Right lobe of liver (tissue), 6 donors: ENCODE measurements around the gene TNFRSF12A. TPM values are rescaled to one million over a fixed set of nuclear protein-coding genes. Genes with fewer than 3 reads are reported as not detected.

ENCODE experiments used
- ATAC-seq, 4 donors: fragments of 200-7000 bp; cut with Tn5 transposase; one replicate each; pipeline ENCODE4 v1.9.1; 2020; ENCODE audit warnings: mild to moderate bottlenecking in 4 of 4, moderate library complexity in 4 of 4
- DNase-seq, 3 donors: peaks; one replicate each; pipeline ENCODE4 v3.0.0-alpha.2; 2020
- H3K27ac ChIP-seq, 3 donors: fragments of 200-600 bp; one replicate each; pipeline ENCODE4 v1.8.0; 2022
- H3K27me3 ChIP-seq, 2 donors: fragments of 200-600 bp; one replicate each; pipeline ENCODE4 v1.8.0; 2022
- H3K36me3 ChIP-seq, 4 donors: fragments of 200-600 bp; sonication (generic) in 1 of 4; one replicate each; pipeline versions ENCODE4 v1.5.1 to v1.8.0; 2017 to 2022; ENCODE audit warnings: control low read depth in 1 of 4
- H3K4me1 ChIP-seq, 4 donors: fragments of 200-600 bp; sonication (generic) in 1 of 4; one replicate each; pipeline versions ENCODE4 v1.5.1 to v1.8.0; 2017 to 2022; ENCODE audit warnings: control low read depth in 1 of 4
- H3K4me3 ChIP-seq, 3 donors: fragments of 200-600 bp; one replicate each; pipeline ENCODE4 v1.8.0; 2022
- H3K9me3 ChIP-seq, 4 donors: fragments of 200-600 bp; sonication (generic) in 1 of 4; one replicate each; pipeline versions ENCODE4 v1.5.1 to v1.8.0; 2017 to 2022; ENCODE audit warnings: control low read depth in 1 of 4
- POLR2A ChIP-seq: fragments of 450-650 bp; IDR thresholded peaks from one replicate; pipeline ENCODE4 v1.6.1; 2017; ENCODE audit warnings: antibody characterized with exemption, mild to moderate bottlenecking
- WGBS: methylation state at CpG from one replicate; pipeline ENCODE4 v1.1.6; 2018; ENCODE audit warnings: low coverage, low lambda C conversion rate; ENCODE audit not compliant: insufficient coverage; ENCODE audit errors: missing lambda C conversion rate; 5-methylcytosine and 5-hydroxymethylcytosine counted together
- intact Hi-C, 2 donors: fragments of 100-400 bp; cut with DNase I; formaldehyde crosslinking; loops; one replicate each; pipeline versions ENCODE4 v1.11.2 to v1.14.1; 2022
- total RNA-seq, 6 experiments: library from RNA; depleted of rRNA in 2 of 6; stranded (reverse); fragments of >200 nt in 2 of 6; fragmentation: NEBNext Ultra II Directional in 3 of 6; extraction: Animal tissue kit (Norgen Biotek cat#: 25700) in 3 of 6; gene quantifications; one replicate each; pipeline versions ENCODE4 v1.1.0 to v1.2.4, GENCODE V29; 2016 to 2023
- TF ChIP-seq, protein P1 (sequence below), 4 donors: fragments of 200-600 bp in 3 of 4; fragments of 450-650 bp in 1 of 4; IDR thresholded peaks; one replicate each; pipeline versions ENCODE4 v1.5.1 to v1.8.0; 2016 to 2022; ENCODE audit warnings: antibody characterized with exemption in 4 of 4, mild to moderate bottlenecking in 2 of 4
- donor health status: DM: no; HTN: yes; CAD: no.
- donor health status: DM: no; HTN: no; CAD: no.
- donor health status: DM: no; HTN: no; CAD: no.
- donor health status: DM: no; HTN: yes; CAD: no.
- donor health status: DM: no; HTN: yes; CAD: no.

The TNFRSF12A gene
- total RNA-seq, 6 experiments from 2014 or later = 5.2 to 284 (median 69.4) TPM

DNA sequence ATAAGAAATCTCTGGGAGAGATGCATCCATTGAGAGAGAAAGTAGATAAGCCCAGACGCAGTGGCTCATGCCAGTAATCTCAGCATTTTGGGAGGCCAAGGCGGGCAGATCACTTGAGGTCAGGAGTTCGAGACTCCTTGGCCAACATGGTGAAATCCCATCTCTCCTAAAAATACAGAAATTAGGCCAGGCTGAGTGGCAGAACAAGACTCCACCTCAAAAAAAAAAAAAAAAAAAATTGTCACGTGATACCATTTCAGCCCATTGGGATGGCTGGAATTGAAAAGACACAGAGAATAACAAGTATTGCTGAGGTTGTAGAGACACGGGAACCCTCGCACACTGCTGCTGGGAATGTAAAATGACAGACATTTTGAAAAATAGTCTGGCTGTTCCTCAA, 42.4 kb downstream of the TNFRSF12A start:
- intact Hi-C loops = no loop called here
- ATAC-seq (no peak), DNase-seq (peak in 1 of 3 donors; percentile 12)
- H3K4me1 ChIP-seq = peaks cover 0 to 28% (median 6%) of the 10 kb centered on the region in 4 donors
- no peaks in the 10 kb centered on the region for H3K27me3 ChIP-seq
- 84% methylated on average over 3 of the region's 6 CpGs for WGBS
- H3K9me3 ChIP-seq = no peaks in the 10 kb centered on the region
- no peak overlapping the region for H3K4me3 ChIP-seq
- H3K36me3 ChIP-seq = peaks cover 0 to 3% (median 0%) of the 10 kb centered on the region in 4 donors
- no peak for TF ChIP-seq POLR2A
- TF ChIP-seq, protein P1, sequence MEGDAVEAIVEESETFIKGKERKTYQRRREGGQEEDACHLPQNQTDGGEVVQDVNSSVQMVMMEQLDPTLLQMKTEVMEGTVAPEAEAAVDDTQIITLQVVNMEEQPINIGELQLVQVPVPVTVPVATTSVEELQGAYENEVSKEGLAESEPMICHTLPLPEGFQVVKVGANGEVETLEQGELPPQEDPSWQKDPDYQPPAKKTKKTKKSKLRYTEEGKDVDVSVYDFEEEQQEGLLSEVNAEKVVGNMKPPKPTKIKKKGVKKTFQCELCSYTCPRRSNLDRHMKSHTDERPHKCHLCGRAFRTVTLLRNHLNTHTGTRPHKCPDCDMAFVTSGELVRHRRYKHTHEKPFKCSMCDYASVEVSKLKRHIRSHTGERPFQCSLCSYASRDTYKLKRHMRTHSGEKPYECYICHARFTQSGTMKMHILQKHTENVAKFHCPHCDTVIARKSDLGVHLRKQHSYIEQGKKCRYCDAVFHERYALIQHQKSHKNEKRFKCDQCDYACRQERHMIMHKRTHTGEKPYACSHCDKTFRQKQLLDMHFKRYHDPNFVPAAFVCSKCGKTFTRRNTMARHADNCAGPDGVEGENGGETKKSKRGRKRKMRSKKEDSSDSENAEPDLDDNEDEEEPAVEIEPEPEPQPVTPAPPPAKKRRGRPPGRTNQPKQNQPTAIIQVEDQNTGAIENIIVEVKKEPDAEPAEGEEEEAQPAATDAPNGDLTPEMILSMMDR (IDR thresholded peaks at IDR 0.05) = no peak
- no peak overlapping the region for H3K27ac ChIP-seq

DNA sequence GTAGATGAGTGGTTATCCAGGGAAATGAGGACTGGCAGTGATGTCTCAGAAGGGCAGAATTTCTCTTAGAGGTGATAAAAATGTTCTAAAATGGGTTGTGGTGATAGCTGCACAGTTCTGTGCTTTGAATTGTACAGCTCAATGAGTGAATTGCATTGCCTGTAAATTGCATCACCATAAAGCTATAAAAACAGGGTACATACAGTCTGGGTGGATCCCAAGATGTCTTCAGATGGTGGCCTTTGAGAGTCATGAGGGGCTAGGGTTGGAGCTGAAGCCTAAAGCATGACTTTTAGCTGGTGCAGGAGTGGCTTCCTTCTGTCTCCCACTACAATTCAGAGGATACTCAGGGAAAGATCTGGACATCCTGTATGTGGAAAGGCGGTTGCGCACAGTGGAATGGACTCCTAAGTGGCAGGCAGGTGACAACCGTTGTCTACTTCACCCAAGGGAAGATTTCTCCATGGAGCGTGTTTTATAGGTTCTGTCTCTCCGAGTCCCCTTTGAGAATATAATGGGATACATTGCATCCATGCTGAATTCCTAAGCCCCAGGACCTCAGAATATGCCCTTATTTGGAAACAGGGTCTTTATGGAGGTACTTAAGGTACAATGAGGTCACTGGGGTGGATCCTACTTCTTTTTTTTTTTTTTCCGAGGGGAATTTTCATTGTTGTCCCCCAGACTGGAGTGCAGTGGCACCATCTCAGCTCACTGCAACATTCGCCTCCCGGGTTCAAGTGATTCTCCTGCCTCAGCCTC, 43.6 kb downstream of the TNFRSF12A start:
- WGBS = 85% methylated on average over 5 of the region's 8 CpGs
- ATAC-seq = no peak
- no peak for DNase-seq

DNA sequence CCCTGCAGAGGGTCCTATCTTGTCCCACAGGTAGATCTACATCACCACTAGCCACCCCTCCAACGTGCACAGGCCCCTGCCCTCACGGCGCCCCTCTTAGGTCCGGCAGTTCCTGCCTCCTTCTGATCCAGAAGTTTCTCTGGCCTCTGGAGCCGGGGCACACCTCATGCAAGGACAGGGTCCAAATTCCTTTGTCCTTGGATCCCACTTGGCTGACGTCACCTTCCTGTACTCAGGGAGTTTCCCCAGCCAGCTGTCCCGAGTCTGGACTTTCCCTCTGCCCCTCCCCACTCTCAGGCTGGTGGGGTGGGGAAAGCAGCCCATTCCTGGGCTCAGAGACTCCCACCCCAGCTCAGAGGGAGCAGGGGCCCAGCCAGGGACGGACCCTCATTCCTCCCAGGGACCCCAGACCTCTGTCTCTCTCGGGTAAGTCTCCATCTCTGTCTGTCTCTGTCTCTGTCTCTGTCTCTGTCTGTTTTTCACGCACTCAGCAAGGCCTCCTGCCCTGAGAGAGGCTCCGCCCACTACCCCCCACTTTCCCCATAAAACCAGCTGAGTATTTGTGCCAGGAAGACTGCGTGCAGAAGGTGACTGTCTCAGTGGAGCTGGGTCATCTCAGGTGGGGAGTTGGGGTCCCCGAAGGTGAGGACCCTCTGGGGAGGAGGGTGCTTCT, 45.0 kb downstream of the TNFRSF12A start, which contains the start of gene IL32:
Gene IL32, plus strand, starts transcription at position 572 of the 673 bp plus-strand sequence. CDS start 172 bp downstream, outside the sequence.
- H3K4me1 ChIP-seq = peaks cover 0 to 22% (median 4%) of the 10 kb centered on the region in 4 donors
- no peaks in the 10 kb centered on the region for H3K27me3 ChIP-seq
- peak within 1 kb of the TSS; percentile 65 to 72 (median 66) for H3K4me3 ChIP-seq
- peak within 1 kb of the TSS; percentile 96 to 97 (median 97) for H3K27ac ChIP-seq
- H3K9me3 ChIP-seq = no peaks in the 10 kb centered on the region
- peak; percentile 83 for TF ChIP-seq POLR2A
- TF ChIP-seq, protein P1 (IDR thresholded peaks at IDR 0.05) = no peak
- H3K36me3 ChIP-seq = peaks cover 0 to 14% (median 5%) of the 10 kb centered on the region in 4 donors
- intact Hi-C loops = no loop called here
- DNase-seq (peak; percentile 86 to 88 (median 87)), ATAC-seq (peak; percentile 77 to 90 (median 86))
- 20% methylated on average over 11 of the region's 13 CpGs for WGBS

More for the DNA sequence above, 43.6 kb downstream of the TNFRSF12A start:
- Histone ChIP-seq H3K27me3 (no peaks in the 10 kb centered on the region), H3K9me3 (no peaks in the 10 kb centered on the region), H3K4me3 (no peak overlapping the region), H3K4me1 (peaks cover 0 to 29% (median 6%) of the 10 kb centered on the region in 4 donors), H3K36me3 (peaks cover 0 to 10% (median 5%) of the 10 kb centered on the region in 4 donors), H3K27ac (peak overlapping the region in 1 of 3 donors; percentile 97)
- intact Hi-C loops = no loop called here
- TF ChIP-seq POLR2A = no peak
- TF ChIP-seq, protein P1 (IDR thresholded peaks at IDR 0.05) = no peak

DNA sequence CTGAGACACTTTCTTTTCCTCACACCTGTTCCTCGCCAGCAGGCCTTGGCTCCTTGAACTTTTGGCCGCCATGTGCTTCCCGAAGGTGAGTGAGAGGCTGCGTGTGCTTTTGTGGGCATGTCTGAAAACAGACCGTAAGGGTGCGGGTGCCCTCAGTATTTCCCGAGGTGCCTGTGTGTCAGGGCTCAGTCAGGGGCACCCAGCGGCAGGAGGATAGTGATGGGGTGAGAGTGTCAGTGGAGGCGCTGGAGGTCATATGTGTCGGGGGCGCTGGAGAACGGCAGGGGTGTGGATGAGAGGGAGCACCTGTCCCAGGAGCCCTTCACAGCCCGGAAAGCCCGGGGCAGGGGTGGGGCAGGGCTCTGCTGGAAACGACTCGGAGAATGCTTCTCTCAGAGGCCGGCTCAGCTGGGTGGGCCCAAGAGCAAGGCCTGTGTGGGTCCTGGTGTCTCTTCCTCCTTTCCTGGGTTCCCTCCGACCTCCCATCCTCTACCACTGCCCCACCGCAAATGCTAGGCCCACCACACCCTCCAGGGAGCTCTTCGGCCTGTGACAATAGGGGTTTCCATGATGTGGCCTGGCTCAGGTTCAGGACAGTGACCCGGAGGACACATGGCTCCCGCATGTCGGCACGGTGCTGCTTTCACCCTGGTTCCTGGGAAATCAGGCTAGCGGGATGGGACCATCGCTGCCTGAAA, 45.7 kb downstream of the TNFRSF12A start:
- no peaks in the 10 kb centered on the region for H3K27me3 ChIP-seq
- intact Hi-C loops = no loop called here
- H3K9me3 ChIP-seq = no peaks in the 10 kb centered on the region
- peaks cover 0 to 17% (median 3%) of the 10 kb centered on the region in 4 donors for H3K4me1 ChIP-seq
- H3K4me3 ChIP-seq = peak overlapping the region; percentile 65 to 72 (median 66)
- ATAC-seq (peak; percentile 6 to 53 (median 49)), DNase-seq (peak in 1 of 3 donors; percentile 71)
- H3K36me3 ChIP-seq = peaks cover 0 to 14% (median 5%) of the 10 kb centered on the region in 4 donors
- WGBS = 20% methylated on average over 16 of the region's 26 CpGs
- TF ChIP-seq, protein P1 (IDR thresholded peaks at IDR 0.05) = no peak
- no peak for TF ChIP-seq POLR2A
- peak overlapping the region; percentile 96 to 97 (median 97) for H3K27ac ChIP-seq
